Thymus (tissue), 11 donors: ENCODE measurements around the gene CD52. TPM values are rescaled to one million over a fixed set of nuclear protein-coding genes. Genes with fewer than 3 reads are reported as not detected.

Experiments used
- DNase-seq, 9 donors: peaks; one replicate each; pipeline ENCODE4 v3.0.0-alpha.2; 2013; ENCODE audit warnings: low spot score in 9 of 9, low read depth in 6 of 9, missing footprints in 1 of 9
- H3K27ac ChIP-seq, 2 donors: one replicate each; pipeline ENCODE4 v1.5.1; 2013; ENCODE audit warnings: control low read depth in 1 of 2, low read depth in 1 of 2, low read length in 1 of 2, mild to moderate bottlenecking in 1 of 2, moderate library complexity in 1 of 2
- H3K27me3 ChIP-seq, 2 donors: one replicate each; pipeline ENCODE4 v1.5.1; 2013; ENCODE audit warnings: low read length in 1 of 2; ENCODE audit not compliant: control insufficient read depth in 2 of 2, insufficient read depth in 1 of 2
- H3K36me3 ChIP-seq, 2 donors: one replicate each; pipeline ENCODE4 v1.5.1; 2013; ENCODE audit warnings: low read length in 1 of 2, mild to moderate bottlenecking in 1 of 2, moderate library complexity in 1 of 2; ENCODE audit not compliant: control insufficient read depth in 2 of 2, insufficient read depth in 2 of 2
- H3K4me1 ChIP-seq, 2 donors: one replicate each; pipeline ENCODE4 v1.5.1; 2013; ENCODE audit warnings: low read length in 2 of 2; ENCODE audit not compliant: control insufficient read depth in 2 of 2, insufficient read depth in 2 of 2
- H3K4me3 ChIP-seq, 2 donors: one replicate each; pipeline ENCODE4 v1.5.1; 2013; ENCODE audit warnings: low read length in 2 of 2, control low read depth in 1 of 2, mild to moderate bottlenecking in 1 of 2
- H3K9me3 ChIP-seq, 2 donors: one replicate each; pipeline ENCODE4 v1.5.1; 2013; ENCODE audit warnings: low read length in 1 of 2, mild to moderate bottlenecking in 1 of 2; ENCODE audit not compliant: control insufficient read depth in 2 of 2, insufficient read depth in 1 of 2
- WGBS: extraction: QIAGEN DNeasy Blood & Tissue Kit; methylation state at CpG from one replicate; pipeline ENCODE4 v1.1.7; 2013; 5-methylcytosine and 5-hydroxymethylcytosine counted together
- polyA plus RNA-seq: library from polyadenylated mRNA; stranded (reverse); fragments of 200-250 nt; gene quantifications from one replicate; pipeline ENCODE4 v1.2.3, GENCODE V29; 2013
- total RNA-seq: library from RNA; stranded (reverse); fragments of 120-200 nt; gene quantifications from one replicate; pipeline ENCODE4 v1.2.4, GENCODE V29; 2013
- donor health status: healthy.

Gene CD52
- total and polyA plus RNA-seq, 2 donors, result 1,020 to 1,113 TPM

GRCh38 chr1:26360807-26361604, 43.2 kb downstream of the CD52 start:
- no peaks in the 10 kb centered on the region for H3K36me3 ChIP-seq
- WGBS, result 78% methylated on average over 27 of the region's 27 CpGs
- no peak overlapping the region for H3K27ac ChIP-seq
- peaks cover 7 to 53% of the 10 kb centered on the region in 2 donors for H3K4me1 ChIP-seq
- no peak overlapping the region for H3K4me3 ChIP-seq
- peaks cover 2 to 5% of the 10 kb centered on the region in 2 donors for H3K9me3 ChIP-seq
- peaks cover 34 to 68% of the 10 kb centered on the region in 2 donors for H3K27me3 ChIP-seq
- DNase-seq, result no peak

- Histone ChIP-seq H3K27me3 (peaks cover 34 to 63% of the 10 kb centered on the region in 2 donors), H3K27ac (no peak overlapping the region), H3K9me3 (peaks cover 2 to 5% of the 10 kb centered on the region in 2 donors), H3K36me3 (no peaks in the 10 kb centered on the region), H3K4me3 (no peak overlapping the region), H3K4me1 (peaks cover 7 to 46% of the 10 kb centered on the region in 2 donors)
- 97% methylated on average over 12 of the region's 12 CpGs for WGBS
- DNase-seq, result no peak
These were observed 43.9 kb downstream of the CD52 start for GRCh38 chr1:26361605-26362122.

- no peak for DNase-seq
- 95% methylated on average over 3 of the region's 3 CpGs for WGBS
- H3K9me3 ChIP-seq, result peaks cover 2 to 5% of the 10 kb centered on the region in 2 donors
- H3K27me3 ChIP-seq, result peaks cover 34 to 62% of the 10 kb centered on the region in 2 donors
- H3K36me3 ChIP-seq, result no peaks in the 10 kb centered on the region
- no peak overlapping the region for H3K4me3 ChIP-seq
- H3K4me1 ChIP-seq, result peaks cover 7 to 40% of the 10 kb centered on the region in 2 donors
- H3K27ac ChIP-seq, result no peak overlapping the region
These were observed 44.6 kb downstream of the CD52 start for GRCh38 chr1:26362331-26362730.

GRCh38 chr1:26363549-26364448, 46.0 kb downstream of the CD52 start:
- Histone ChIP-seq H3K9me3 (peaks cover 2 to 5% of the 10 kb centered on the region in 2 donors), H3K36me3 (no peaks in the 10 kb centered on the region), H3K4me3 (no peak overlapping the region), H3K4me1 (peaks cover 7 to 25% of the 10 kb centered on the region in 2 donors), H3K27ac (no peak overlapping the region), H3K27me3 (peaks cover 28 to 51% of the 10 kb centered on the region in 2 donors)
- WGBS, result 41% methylated on average over 26 of the region's 26 CpGs
- DNase-seq, result peak; percentile 62 to 91 (median 81)

GRCh38 chr1:26364956-26365355, 47.2 kb downstream of the CD52 start:
- H3K27ac ChIP-seq, result no peak overlapping the region
- peaks cover 21 to 40% of the 10 kb centered on the region in 2 donors for H3K27me3 ChIP-seq
- WGBS, result 49% methylated on average over 9 of the region's 9 CpGs
- DNase-seq, result no peak
- H3K36me3 ChIP-seq, result no peaks in the 10 kb centered on the region
- peaks cover 7 to 20% of the 10 kb centered on the region in 2 donors for H3K4me1 ChIP-seq
- H3K4me3 ChIP-seq, result no peak overlapping the region
- H3K9me3 ChIP-seq, result peaks cover 2 to 5% of the 10 kb centered on the region in 2 donors

- 94% methylated on average over 6 of the region's 6 CpGs for WGBS
- Histone ChIP-seq H3K27ac (no peak overlapping the region), H3K36me3 (no peaks in the 10 kb centered on the region), H3K4me3 (no peak overlapping the region), H3K9me3 (peaks cover 1 to 15% of the 10 kb centered on the region in 2 donors), H3K4me1 (peaks cover 9 to 31% of the 10 kb centered on the region in 2 donors), H3K27me3 (peaks cover 7 to 15% of the 10 kb centered on the region in 2 donors)
- no peak for DNase-seq
These were observed 49.7 kb downstream of the CD52 start for GRCh38 chr1:26367441-26367840.

- H3K4me3 ChIP-seq, result no peak overlapping the region
- DNase-seq, result no peak
- H3K27me3 ChIP-seq, result peaks cover 7 to 11% of the 10 kb centered on the region in 2 donors
- 94% methylated on average over 4 of the region's 4 CpGs for WGBS
- peaks cover 14 to 36% of the 10 kb centered on the region in 2 donors for H3K4me1 ChIP-seq
- no peak overlapping the region for H3K27ac ChIP-seq
- peaks cover 1 to 15% of the 10 kb centered on the region in 2 donors for H3K9me3 ChIP-seq
- H3K36me3 ChIP-seq, result no peaks in the 10 kb centered on the region
These were observed 50.2 kb downstream of the CD52 start for GRCh38 chr1:26368006-26368405.

GRCh38 chr1:26368486-26368885, 50.7 kb downstream of the CD52 start:
- Histone ChIP-seq H3K9me3 (peaks cover 1 to 15% of the 10 kb centered on the region in 2 donors), H3K36me3 (no peaks in the 10 kb centered on the region), H3K27me3 (peaks cover 7 to 11% of the 10 kb centered on the region in 2 donors), H3K4me1 (peaks cover 19 to 36% of the 10 kb centered on the region in 2 donors), H3K27ac (no peak overlapping the region), H3K4me3 (no peak overlapping the region)
- no peak for DNase-seq
- 99% methylated on average over 3 of the region's 3 CpGs for whole genome bisulfite sequencing
